Ectodermal cell (in vitro differentiated cells): ENCODE data around the gene TRANK1.
"Not testable (repeated sequence)": the region's sequence is repeated elsewhere in the genome, so short reads cannot be mapped to it uniquely, and the experiment has no call there.

Source experiments
- H3K27ac ChIP-seq: 2 replicates; pipeline ENCODE4 v1.7.0; 2013; ENCODE audit warnings: mild to moderate bottlenecking, low read depth, low read length; ENCODE audit not compliant: insufficient read depth, poor library complexity, severe bottlenecking
- H3K27me3 ChIP-seq: 2 replicates; pipeline ENCODE4 v1.7.0; 2013; ENCODE audit warnings: mild to moderate bottlenecking, low read length; ENCODE audit not compliant: insufficient read depth, control insufficient read depth, poor library complexity, severe bottlenecking
- H3K36me3 ChIP-seq: one replicate; pipeline ENCODE4 v1.7.0; 2013; ENCODE audit warnings: low read length; ENCODE audit not compliant: control insufficient read depth, insufficient read depth
- H3K4me1 ChIP-seq: one replicate; pipeline ENCODE4 v1.7.0; 2013; ENCODE audit warnings: low read length; ENCODE audit not compliant: control insufficient read depth, insufficient read depth
- H3K4me3 ChIP-seq: 2 replicates; pipeline ENCODE4 v1.7.0; 2013; ENCODE audit warnings: low read depth, low read length, control low read depth; ENCODE audit not compliant: insufficient read depth
- H3K9me3 ChIP-seq: 2 replicates; pipeline ENCODE4 v1.7.0; 2013; ENCODE audit warnings: mild to moderate bottlenecking, low read length, moderate library complexity; ENCODE audit not compliant: control insufficient read depth
- WGBS, 2 experiments: methylation state at CpG; one replicate each; pipeline ENCODE4 v1.1.7; 2013; ENCODE audit warnings: missing lambda C conversion rate in 2 of 2; 5-methylcytosine and 5-hydroxymethylcytosine counted together

The TRANK1 gene

GRCh38 chr3:36941658-36942057 lies 3.2 kb downstream of the TRANK1 start:
- no peaks in the 10 kb centered on the region for H3K36me3 ChIP-seq
- peaks cover 5% of the 10 kb centered on the region for H3K4me1 ChIP-seq
- WGBS, 2 experiments = 86 to 95% methylated on average over 3 of the region's 3 CpGs
- no peaks in the 10 kb centered on the region for H3K9me3 ChIP-seq
- no peak overlapping the region for H3K4me3 ChIP-seq
- H3K27ac ChIP-seq = no peak overlapping the region
- peaks cover 33% of the 10 kb centered on the region for H3K27me3 ChIP-seq

- no peaks in the 10 kb centered on the region for H3K9me3 ChIP-seq
- H3K36me3 ChIP-seq = no peaks in the 10 kb centered on the region
- H3K27ac ChIP-seq = no peak overlapping the region
- no peak overlapping the region for H3K4me3 ChIP-seq
- WGBS, 2 experiments = 89 to 93% methylated on average over 2 of the region's 2 CpGs
- peaks cover 5% of the 10 kb centered on the region for H3K4me1 ChIP-seq
- peaks cover 33% of the 10 kb centered on the region for H3K27me3 ChIP-seq
These were observed 3.7 kb downstream of the TRANK1 start for GRCh38 chr3:36941162-36941561.

- Histone ChIP-seq H3K4me3 (no peak overlapping the region), H3K36me3 (no peaks in the 10 kb centered on the region), H3K27ac (no peak overlapping the region), H3K4me1 (peaks cover 2% of the 10 kb centered on the region), H3K27me3 (no peaks in the 10 kb centered on the region), H3K9me3 (no peaks in the 10 kb centered on the region)
- WGBS, 2 experiments = 53 to 80% methylated on average over 1 of the region's 1 CpG
These were observed 7.4 kb downstream of the TRANK1 start for GRCh38 chr3:36937492-36937891.

- Histone ChIP-seq H3K27me3 (no peaks in the 10 kb centered on the region), H3K9me3 (no peaks in the 10 kb centered on the region), H3K4me1 (peaks cover 4% of the 10 kb centered on the region), H3K27ac (no peak overlapping the region), H3K4me3 (no peak overlapping the region), H3K36me3 (no peaks in the 10 kb centered on the region)
These were observed 11.1 kb downstream of the TRANK1 start for GRCh38 chr3:36933540-36934296.

- H3K4me3 ChIP-seq, H3K27me3 ChIP-seq, H3K9me3 ChIP-seq, H3K4me1 ChIP-seq, H3K36me3 ChIP-seq, H3K27ac ChIP-seq: not testable (repeated sequence)
- WGBS, 2 experiments = 89 to 94% methylated on average over 1 of the region's 1 CpG
These were observed 13.4 kb downstream of the TRANK1 start for GRCh38 chr3:36931424-36931823.

- Histone ChIP-seq H3K9me3 (no peaks in the 10 kb centered on the region), H3K27ac (no peak overlapping the region), H3K4me3 (no peak overlapping the region), H3K27me3 (no peaks in the 10 kb centered on the region), H3K4me1 (peaks cover 8% of the 10 kb centered on the region), H3K36me3 (no peaks in the 10 kb centered on the region)
- WGBS, 2 experiments = 86 to 96% methylated on average over 1 of the region's 1 CpG
These were observed 16.6 kb downstream of the TRANK1 start for GRCh38 chr3:36928220-36928619.

GRCh38 chr3:36926292-36926897 lies 18.5 kb downstream of the TRANK1 start:
- no peak overlapping the region for H3K4me3 ChIP-seq
- H3K36me3 ChIP-seq = no peaks in the 10 kb centered on the region
- WGBS, 2 experiments = 94% methylated on average over 6 of the region's 6 CpGs
- H3K27ac ChIP-seq = no peak overlapping the region
- H3K27me3 ChIP-seq = no peaks in the 10 kb centered on the region
- H3K4me1 ChIP-seq = peaks cover 5% of the 10 kb centered on the region
- no peaks in the 10 kb centered on the region for H3K9me3 ChIP-seq

GRCh38 chr3:36924744-36925521 lies 19.9 kb downstream of the TRANK1 start:
- WGBS, 2 experiments = 47 to 54% methylated on average over 1 of the region's 2 CpGs
- Histone ChIP-seq H3K9me3 (no peaks in the 10 kb centered on the region), H3K4me3 (no peak overlapping the region), H3K36me3 (no peaks in the 10 kb centered on the region), H3K27ac (no peak overlapping the region), H3K4me1 (peaks cover 5% of the 10 kb centered on the region), H3K27me3 (no peaks in the 10 kb centered on the region)

- Histone ChIP-seq H3K27me3 (no peaks in the 10 kb centered on the region), H3K4me3 (no peak overlapping the region), H3K36me3 (no peaks in the 10 kb centered on the region), H3K27ac (no peak overlapping the region), H3K9me3 (no peaks in the 10 kb centered on the region), H3K4me1 (peaks cover 5% of the 10 kb centered on the region)
- 74 to 75% methylated on average over 11 of the region's 11 CpGs for WGBS, 2 experiments
These were observed 20.7 kb downstream of the TRANK1 start for GRCh38 chr3:36923981-36924743.

GRCh38 chr3:36923523-36923943 lies 21.3 kb downstream of the TRANK1 start:
- Histone ChIP-seq H3K9me3 (no peaks in the 10 kb centered on the region), H3K36me3 (no peaks in the 10 kb centered on the region), H3K4me1 (peaks cover 5% of the 10 kb centered on the region), H3K27ac (no peak overlapping the region), H3K27me3 (no peaks in the 10 kb centered on the region), H3K4me3 (no peak overlapping the region)
- 81 to 85% methylated on average over 6 of the region's 6 CpGs for WGBS, 2 experiments
